Measurements from ENCODE around the gene MCTP2.

The MCTP2 gene

DNA sequence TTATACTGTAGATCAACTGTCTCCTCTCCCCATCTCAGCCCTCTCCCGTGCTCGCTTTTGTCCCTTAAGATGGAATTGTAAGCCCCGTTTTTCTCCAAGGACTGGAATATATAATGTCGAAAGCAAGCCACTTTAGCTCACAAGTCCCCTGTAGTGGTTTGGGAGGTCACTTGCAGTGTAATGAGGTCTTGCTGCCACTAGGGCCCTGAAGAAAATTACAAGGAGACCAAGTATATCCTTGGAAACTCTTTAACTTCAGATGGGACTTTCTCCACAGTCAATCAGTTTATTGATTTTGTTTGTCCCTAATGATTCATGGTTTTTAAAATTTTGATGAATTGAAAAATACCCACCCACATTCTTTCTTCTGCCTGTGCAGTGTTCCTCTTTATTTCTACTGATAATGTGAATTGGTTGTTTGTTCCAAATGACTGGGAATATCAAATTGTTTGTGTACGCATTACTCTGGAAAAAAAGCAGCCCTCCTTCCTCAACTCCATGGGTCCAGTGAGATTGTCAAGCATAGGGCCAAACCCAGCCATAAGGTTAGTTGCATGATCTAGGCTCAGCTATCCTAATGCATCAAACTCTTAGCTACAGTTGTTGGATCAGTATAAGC is 294.8 kb downstream of the MCTP2 start:
- no peak for TF ChIP-seq EGR1 (IDR thresholded peaks at IDR 0.05)
- TF ChIP-seq TEAD4 (IDR thresholded peaks at IDR 0.05): no peak
- no peak for TF ChIP-seq FOXM1 (IDR thresholded peaks at IDR 0.05; ENCODE audit: borderline replicate concordance, low read depth)
- TF ChIP-seq TAF1 (IDR thresholded peaks at IDR 0.05; ENCODE audit: low read depth): no peak
- no peak for TF ChIP-seq CREB1 (IDR thresholded peaks at IDR 0.05; ENCODE audit: low read depth)
- TF ChIP-seq, protein P1, sequence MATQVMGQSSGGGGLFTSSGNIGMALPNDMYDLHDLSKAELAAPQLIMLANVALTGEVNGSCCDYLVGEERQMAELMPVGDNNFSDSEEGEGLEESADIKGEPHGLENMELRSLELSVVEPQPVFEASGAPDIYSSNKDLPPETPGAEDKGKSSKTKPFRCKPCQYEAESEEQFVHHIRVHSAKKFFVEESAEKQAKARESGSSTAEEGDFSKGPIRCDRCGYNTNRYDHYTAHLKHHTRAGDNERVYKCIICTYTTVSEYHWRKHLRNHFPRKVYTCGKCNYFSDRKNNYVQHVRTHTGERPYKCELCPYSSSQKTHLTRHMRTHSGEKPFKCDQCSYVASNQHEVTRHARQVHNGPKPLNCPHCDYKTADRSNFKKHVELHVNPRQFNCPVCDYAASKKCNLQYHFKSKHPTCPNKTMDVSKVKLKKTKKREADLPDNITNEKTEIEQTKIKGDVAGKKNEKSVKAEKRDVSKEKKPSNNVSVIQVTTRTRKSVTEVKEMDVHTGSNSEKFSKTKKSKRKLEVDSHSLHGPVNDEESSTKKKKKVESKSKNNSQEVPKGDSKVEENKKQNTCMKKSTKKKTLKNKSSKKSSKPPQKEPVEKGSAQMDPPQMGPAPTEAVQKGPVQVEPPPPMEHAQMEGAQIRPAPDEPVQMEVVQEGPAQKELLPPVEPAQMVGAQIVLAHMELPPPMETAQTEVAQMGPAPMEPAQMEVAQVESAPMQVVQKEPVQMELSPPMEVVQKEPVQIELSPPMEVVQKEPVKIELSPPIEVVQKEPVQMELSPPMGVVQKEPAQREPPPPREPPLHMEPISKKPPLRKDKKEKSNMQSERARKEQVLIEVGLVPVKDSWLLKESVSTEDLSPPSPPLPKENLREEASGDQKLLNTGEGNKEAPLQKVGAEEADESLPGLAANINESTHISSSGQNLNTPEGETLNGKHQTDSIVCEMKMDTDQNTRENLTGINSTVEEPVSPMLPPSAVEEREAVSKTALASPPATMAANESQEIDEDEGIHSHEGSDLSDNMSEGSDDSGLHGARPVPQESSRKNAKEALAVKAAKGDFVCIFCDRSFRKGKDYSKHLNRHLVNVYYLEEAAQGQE (IDR thresholded peaks at IDR 0.05; ENCODE audit: low read depth): no peak

GRCh38 chr15:94532226-94532625 is 300.9 kb downstream of the MCTP2 start:
- TF ChIP-seq FOXM1 (IDR thresholded peaks at IDR 0.05; ENCODE audit: borderline replicate concordance, low read depth) (no peak), ZBTB7A (IDR thresholded peaks at IDR 0.05; ENCODE audit: low read depth) (no peak), EP300 (IDR thresholded peaks at IDR 0.05; ENCODE audit: borderline replicate concordance) (no peak), USF1 (IDR thresholded peaks at IDR 0.05) (no peak)
